Tibial artery (tissue), 4 donors: ENCODE results near the gene CACNA1B.
"Not testable (repeated sequence)": the region's sequence is repeated elsewhere in the genome, so short reads cannot be mapped to it uniquely, and the experiment has no call there.

Source experiments
- DNase-seq, 2 donors: peaks; one replicate each; pipeline ENCODE4 v3.0.0-alpha.2; 2019
- H3K27ac ChIP-seq, 2 donors: fragments of 200-600 bp; sonication (generic) in 1 of 2; 1 replicate in 1 of 2; 2 replicates in 1 of 2; pipeline ENCODE4 v1.5.1; 2018 to 2019; ENCODE audit warnings: mild to moderate bottlenecking in 1 of 2
- H3K27me3 ChIP-seq, 2 donors: fragments of 200-600 bp; sonication (generic) in 1 of 2; one replicate each; pipeline versions ENCODE4 v1.5.1 to v1.6.0; 2016 to 2019
- H3K36me3 ChIP-seq, 3 donors: fragments of 200-600 bp; sonication (generic) in 2 of 3; one replicate each; pipeline ENCODE4 v1.5.1; 2016 to 2019; ENCODE audit warnings: mild to moderate bottlenecking in 2 of 3
- H3K4me1 ChIP-seq, 4 donors: fragments of 200-600 bp; sonication (generic) in 2 of 4; 1 replicate in 3 of 4; 2 replicates in 1 of 4; pipeline ENCODE4 v1.5.1; 2016 to 2019
- H3K4me3 ChIP-seq, 2 donors: fragments of 200-600 bp; sonication (generic) in 1 of 2; 1 replicate in 1 of 2; 2 replicates in 1 of 2; pipeline ENCODE4 v1.5.1; 2018 to 2019; ENCODE audit warnings: mild to moderate bottlenecking in 2 of 2
- H3K9me3 ChIP-seq, 3 donors: fragments of 200-600 bp; sonication (generic) in 1 of 3; one replicate each; pipeline ENCODE4 v1.5.1; 2016 to 2019
- intact Hi-C: fragments of 100-400 bp; cut with DNase I; formaldehyde crosslinking; loops from one replicate; pipeline ENCODE4 v1.15.0; 2023; ENCODE audit warnings: low total_unique reads
- TF ChIP-seq, protein P1 (sequence below), 2 experiments: fragments of 200-600 bp in 1 of 2; fragments of 450-650 bp in 1 of 2; IDR thresholded peaks; one replicate each; pipeline ENCODE4 v1.5.1; 2017 to 2019; ENCODE audit warnings: antibody characterized with exemption in 2 of 2, mild to moderate bottlenecking in 1 of 2, moderate library complexity in 1 of 2

CACNA1B gene

DNA sequence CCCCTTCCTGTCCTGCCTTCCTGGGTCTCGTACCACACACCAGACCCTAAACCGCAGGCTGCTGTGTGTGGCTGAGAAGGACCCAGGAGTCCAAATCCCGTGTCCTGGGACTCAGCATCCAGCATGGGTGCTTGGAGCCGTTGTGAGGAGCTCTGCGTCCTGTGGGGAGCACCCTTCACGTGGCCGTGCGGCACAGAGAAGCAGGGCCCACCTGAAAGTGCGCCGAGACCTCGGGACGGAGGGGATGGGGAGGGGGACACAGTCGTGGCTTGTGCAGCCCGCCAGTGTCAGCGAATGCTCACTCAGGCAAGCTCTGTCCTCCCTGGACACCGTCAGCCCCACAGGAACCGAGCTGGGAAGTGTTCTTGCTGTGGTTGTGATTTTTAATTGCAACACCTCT, 244.6 kb downstream of the CACNA1B start:
- intact Hi-C loops, result no loop called here
- DNase-seq, result no peak
- Histone ChIP-seq H3K27ac (no peak overlapping the region), H3K4me3 (no peak overlapping the region), H3K4me1 (no peaks in the 10 kb centered on the region), H3K27me3 (peaks cover 0 to 19% of the 10 kb centered on the region in 2 donors), H3K9me3 (no peaks in the 10 kb centered on the region), H3K36me3 (no peaks in the 10 kb centered on the region)
- TF ChIP-seq, protein P1, sequence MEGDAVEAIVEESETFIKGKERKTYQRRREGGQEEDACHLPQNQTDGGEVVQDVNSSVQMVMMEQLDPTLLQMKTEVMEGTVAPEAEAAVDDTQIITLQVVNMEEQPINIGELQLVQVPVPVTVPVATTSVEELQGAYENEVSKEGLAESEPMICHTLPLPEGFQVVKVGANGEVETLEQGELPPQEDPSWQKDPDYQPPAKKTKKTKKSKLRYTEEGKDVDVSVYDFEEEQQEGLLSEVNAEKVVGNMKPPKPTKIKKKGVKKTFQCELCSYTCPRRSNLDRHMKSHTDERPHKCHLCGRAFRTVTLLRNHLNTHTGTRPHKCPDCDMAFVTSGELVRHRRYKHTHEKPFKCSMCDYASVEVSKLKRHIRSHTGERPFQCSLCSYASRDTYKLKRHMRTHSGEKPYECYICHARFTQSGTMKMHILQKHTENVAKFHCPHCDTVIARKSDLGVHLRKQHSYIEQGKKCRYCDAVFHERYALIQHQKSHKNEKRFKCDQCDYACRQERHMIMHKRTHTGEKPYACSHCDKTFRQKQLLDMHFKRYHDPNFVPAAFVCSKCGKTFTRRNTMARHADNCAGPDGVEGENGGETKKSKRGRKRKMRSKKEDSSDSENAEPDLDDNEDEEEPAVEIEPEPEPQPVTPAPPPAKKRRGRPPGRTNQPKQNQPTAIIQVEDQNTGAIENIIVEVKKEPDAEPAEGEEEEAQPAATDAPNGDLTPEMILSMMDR (IDR thresholded peaks at IDR 0.05), result no peak

DNA sequence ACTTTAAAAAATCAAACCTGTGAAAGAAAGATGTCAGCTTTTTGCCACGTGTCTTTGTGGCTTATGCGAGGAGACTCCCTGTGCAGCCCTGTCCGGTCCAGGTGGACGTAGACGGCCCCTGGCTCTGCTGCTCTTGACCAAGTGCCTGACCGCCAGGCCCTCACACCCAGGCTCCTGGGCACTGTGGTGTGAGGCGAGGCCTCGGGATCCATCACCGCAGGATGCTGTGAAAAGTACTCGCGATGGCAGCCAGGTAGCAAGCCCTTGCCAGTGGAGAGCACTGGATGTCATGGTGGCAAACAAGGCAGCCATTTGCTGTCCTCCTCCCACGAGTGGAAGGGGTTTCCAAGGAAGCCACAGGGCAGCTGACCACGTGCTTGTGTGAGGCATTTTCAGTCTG, 245.1 kb downstream of the CACNA1B start:
- Histone ChIP-seq H3K4me1 (no peaks in the 10 kb centered on the region), H3K4me3 (no peak overlapping the region), H3K36me3 (no peaks in the 10 kb centered on the region), H3K9me3 (no peaks in the 10 kb centered on the region), H3K27ac (no peak overlapping the region), H3K27me3 (peaks cover 0 to 14% of the 10 kb centered on the region in 2 donors)
- intact Hi-C loops, result no loop called here
- no peak for DNase-seq
- TF ChIP-seq, protein P1 (IDR thresholded peaks at IDR 0.05), result no peak

DNA sequence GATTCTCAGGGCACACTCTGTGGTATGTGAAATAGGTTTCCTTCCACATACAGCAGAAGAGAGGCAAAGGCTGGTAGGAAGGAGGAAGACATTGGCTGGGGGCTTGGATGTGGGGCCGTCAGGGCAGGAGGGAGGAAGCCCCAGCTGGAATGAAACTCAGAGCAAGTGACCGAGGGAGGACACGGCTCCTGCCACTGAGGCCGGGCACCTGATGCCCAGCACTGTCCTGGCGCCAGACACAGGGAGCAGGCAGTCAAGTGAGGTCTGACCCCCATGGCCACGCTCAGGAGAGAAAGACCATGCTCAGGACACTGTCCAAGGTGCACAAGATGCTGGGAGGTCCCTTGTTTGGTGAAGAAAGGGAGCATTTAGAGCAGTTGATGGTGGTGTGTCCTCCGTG, 245.5 kb downstream of the CACNA1B start:
- intact Hi-C loops, result no loop called here
- Histone ChIP-seq H3K4me1 (no peaks in the 10 kb centered on the region), H3K4me3 (no peak overlapping the region), H3K27ac (no peak overlapping the region), H3K27me3 (peaks cover 0 to 12% of the 10 kb centered on the region in 2 donors), H3K36me3 (no peaks in the 10 kb centered on the region), H3K9me3 (no peaks in the 10 kb centered on the region)
- DNase-seq, result no peak
- TF ChIP-seq, protein P1 (IDR thresholded peaks at IDR 0.05), result no peak

DNA sequence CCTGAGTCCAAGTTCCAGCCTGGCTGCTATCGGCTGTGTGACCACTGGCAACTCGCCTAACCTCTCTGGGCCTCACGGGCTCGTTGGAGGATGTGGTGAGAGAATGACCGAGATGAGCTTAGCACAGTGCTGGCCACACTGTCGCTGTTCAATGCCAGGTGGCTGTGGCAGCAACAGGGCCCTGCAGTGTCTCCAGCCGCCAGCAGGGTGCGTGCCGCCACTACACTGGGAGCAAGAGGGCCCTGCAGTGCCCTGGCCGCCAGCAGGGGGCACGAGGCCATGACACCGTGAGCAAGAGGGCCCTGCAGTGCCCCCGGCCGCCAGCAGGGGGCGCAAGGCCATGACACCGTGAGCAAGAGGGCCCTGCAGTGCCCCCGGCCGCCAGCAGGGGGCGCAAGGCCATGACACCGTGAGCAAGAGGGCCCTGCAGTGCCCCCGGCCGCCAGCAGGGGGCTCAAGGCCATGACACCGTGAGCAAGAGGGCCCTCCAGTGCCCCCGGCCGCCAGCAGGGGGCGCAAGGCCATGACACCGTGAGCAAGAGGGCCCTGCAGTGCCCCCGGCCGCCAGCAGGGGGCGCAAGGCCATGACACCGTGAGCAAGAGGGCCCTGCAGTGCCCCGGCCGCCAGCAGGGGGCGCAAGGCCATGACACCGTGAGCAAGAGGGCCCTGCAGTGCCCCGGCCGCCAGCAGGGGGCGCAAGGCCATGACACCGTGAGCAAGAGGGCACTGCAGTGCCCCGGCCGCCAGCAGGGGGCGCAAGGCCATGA, 248.7 kb downstream of the CACNA1B start:
- DNase-seq, H3K4me3 ChIP-seq, H3K27me3 ChIP-seq, intact Hi-C loops, H3K36me3 ChIP-seq, H3K27ac ChIP-seq, H3K9me3 ChIP-seq, H3K4me1 ChIP-seq: not testable (repeated sequence)

DNA sequence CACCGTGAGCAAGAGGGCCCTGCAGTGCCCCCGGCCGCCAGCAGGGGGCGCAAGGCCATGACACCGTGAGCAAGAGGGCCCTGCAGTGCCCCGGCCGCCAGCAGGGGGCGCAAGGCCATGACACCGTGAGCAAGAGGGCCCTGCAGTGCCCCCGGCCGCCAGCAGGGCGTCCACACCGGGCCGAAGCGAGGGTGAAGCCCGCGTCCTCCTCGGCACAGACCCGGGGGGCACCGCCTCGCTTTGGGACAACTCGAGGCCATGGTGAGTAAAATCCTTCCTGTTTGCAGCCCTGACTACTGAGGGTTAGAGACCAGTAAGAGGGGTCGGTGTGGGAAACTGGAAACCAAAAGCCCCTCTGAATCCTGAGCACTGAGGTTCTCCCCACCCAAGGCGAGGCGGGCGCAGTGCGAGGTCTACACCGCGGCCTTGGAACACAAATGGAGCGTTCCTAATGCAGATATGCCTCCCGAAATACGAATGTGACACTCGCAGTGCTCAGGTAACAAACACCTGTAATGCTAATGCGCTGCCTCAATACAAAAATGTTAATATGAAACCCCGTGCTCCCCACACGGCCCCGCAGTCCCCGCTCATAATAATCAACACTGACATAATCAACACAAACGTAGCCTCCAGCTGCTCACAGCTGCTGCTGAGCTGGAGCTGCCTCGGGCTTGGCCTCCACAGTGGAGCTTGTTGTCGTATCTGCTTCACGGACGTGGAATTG, 249.4 kb downstream of the CACNA1B start:
- DNase-seq, H3K27me3 ChIP-seq, intact Hi-C loops: not testable (repeated sequence)

DNA sequence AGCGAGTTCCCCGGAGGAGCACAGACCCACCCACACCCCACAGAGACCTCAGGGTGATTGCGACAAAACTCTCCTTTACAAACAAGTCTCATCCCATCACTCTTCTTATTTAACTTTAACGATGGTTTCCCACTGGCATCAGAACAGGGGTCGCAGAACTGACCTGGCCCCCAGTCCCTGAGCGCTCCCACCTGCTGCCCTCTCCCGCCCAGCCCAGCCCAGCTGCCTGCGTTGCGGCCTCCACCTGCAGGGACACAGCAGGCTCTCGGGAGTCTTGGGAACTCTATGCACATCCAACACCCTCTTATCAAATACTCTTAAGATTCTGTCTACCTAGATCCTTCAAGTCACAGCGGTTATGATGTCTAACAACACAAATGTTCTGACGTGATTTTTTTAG, 250.4 kb downstream of the CACNA1B start:
- H3K4me3 ChIP-seq, H3K27me3 ChIP-seq, H3K27ac ChIP-seq, H3K36me3 ChIP-seq, intact Hi-C loops, H3K9me3 ChIP-seq, H3K4me1 ChIP-seq, DNase-seq: not testable (repeated sequence)

More for the DNA sequence above, 249.4 kb downstream of the CACNA1B start:
- H3K27ac ChIP-seq, H3K4me3 ChIP-seq, H3K4me1 ChIP-seq, H3K36me3 ChIP-seq, H3K9me3 ChIP-seq: not testable (repeated sequence)

DNA sequence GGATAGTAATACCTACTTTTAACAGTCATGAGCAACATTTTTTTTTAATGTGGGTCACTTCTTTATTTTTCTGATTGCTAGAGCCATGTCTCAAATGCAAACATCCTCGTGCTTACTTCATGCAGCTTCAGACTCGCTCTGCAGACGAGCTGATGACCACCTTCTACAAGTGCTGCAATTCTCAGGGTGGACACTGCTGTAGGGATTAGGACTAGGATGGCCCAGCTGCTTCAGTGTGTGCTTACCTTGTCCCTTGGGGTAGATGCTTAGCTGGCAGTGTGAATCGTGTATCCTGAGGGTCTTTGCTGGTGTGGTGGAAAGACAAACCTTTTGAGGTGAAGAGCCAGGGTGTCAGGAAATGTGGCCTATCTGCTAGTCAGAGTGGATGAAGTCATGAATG, 251.7 kb downstream of the CACNA1B start:
- intact Hi-C loops, H3K9me3 ChIP-seq, H3K27ac ChIP-seq, H3K36me3 ChIP-seq, H3K4me3 ChIP-seq, H3K27me3 ChIP-seq, DNase-seq, H3K4me1 ChIP-seq: not testable (repeated sequence)

DNA sequence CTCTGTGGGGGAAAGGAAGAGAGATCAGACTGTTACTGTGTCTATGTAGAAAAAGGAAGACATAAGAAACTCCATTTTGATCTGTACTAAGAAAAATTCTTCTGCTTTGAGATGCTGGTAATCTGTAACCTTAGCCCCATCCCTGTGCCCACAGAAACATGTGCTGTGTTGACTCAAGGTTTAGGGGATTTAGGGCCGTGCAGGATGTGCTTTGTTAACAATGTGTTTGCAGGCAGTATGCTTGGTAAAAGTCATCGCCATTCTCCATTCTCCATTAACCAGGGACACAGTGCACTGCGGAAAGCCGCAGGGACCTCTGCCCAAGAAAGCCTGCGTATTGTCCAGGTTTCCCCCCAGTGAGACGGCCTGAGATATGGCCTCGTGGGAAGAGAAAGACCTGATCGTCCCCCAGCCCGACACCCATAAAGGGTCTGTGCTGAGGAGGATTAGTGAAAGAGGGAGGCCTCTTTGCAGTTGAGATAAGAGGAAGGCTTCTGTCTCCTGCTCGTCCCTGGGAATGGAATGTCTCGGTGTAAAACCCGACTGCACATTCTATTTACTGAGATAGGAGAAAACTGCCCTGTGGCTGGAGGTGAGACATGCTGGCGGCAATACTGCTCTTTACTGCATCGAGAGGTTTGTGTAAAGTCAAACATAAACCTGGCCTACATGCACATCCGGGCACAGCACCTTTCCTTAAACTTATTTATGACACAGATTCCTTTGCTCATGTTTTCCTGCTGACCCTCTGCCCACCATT, 255.5 kb downstream of the CACNA1B start:
- DNase-seq, H3K9me3 ChIP-seq, H3K27ac ChIP-seq, H3K4me3 ChIP-seq, H3K4me1 ChIP-seq, H3K36me3 ChIP-seq, intact Hi-C loops, H3K27me3 ChIP-seq: not testable (repeated sequence)

DNA sequence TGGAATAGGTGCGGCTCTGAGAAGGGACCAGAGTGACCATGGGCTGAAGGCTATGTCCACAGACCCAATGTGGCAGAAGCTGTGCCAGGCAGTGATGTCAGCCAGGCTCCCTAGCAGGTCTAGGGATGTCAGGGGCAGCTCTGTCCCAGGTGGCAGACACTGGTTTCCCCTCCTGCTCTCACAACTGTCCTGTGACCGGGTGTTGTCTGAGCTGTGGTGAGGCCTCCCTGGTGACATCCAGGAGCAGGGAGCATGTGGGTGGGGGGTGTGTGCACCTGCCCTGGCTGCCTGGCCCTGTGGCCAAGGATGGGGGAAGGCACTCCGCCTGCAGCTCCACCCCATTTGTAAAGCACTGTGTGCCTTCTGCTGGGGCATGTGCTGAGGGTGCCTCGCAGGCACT, 257.0 kb downstream of the CACNA1B start:
- H3K4me1 ChIP-seq, DNase-seq, H3K9me3 ChIP-seq, intact Hi-C loops, H3K4me3 ChIP-seq, H3K27ac ChIP-seq, H3K36me3 ChIP-seq, H3K27me3 ChIP-seq: not testable (repeated sequence)

DNA sequence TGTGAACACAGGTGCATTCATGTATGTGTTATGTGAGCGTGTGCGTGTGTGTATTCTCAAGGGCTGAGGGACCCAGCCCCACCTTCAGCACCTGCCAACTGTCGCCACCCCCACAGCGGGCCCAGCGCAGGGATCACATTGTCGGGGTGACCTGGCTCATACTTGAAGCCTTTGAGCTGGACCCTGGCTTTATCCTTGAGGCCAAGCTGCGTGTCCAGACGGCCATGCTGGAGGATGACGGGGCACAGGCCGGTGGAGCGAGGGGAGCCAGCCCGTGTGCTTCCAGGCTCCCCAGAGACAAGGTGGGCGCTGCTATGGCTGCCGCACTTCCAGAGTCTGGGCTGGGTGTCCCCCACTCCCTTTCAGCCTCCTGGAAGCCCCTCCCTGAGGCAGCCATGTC, 261.5 kb downstream of the CACNA1B start:
- H3K27ac ChIP-seq, DNase-seq, H3K4me3 ChIP-seq, H3K4me1 ChIP-seq, H3K36me3 ChIP-seq, H3K27me3 ChIP-seq, H3K9me3 ChIP-seq, intact Hi-C loops: not testable (repeated sequence)

DNA sequence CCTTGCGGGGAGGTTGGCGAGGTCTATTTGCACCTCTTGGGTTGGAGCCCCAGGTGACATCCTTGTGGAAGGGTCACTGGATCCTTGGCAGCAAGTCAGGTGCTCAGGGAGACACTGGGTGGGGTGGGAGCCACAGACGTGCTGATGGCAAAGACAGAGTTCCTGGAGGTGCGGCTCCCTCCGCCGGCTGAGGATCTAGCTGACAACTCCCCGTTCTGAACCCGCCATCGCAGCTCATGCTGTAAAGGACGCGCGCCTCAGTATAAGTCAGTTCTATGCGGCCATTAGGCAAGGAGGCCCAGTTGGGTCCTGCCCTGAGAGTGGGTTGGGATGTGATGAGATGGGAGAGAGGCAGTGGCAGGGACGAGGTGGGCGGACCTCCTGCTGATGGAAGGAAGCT, 263.4 kb downstream of the CACNA1B start:
- DNase-seq, H3K36me3 ChIP-seq, H3K4me1 ChIP-seq, H3K27me3 ChIP-seq, H3K4me3 ChIP-seq, H3K9me3 ChIP-seq, H3K27ac ChIP-seq, intact Hi-C loops: not testable (repeated sequence)
